NCI-H1694 (cell line): ENCODE results near the gene HNRNPA0.
A peak's percentile ranks its signal among the peaks of the same experiment; 100 is the strongest.

Experiments
- DNase-seq: peaks from one replicate; lab custom pipeline; 2025; lab: John Stamatoyannopoulos, UW

Gene HNRNPA0

DNA sequence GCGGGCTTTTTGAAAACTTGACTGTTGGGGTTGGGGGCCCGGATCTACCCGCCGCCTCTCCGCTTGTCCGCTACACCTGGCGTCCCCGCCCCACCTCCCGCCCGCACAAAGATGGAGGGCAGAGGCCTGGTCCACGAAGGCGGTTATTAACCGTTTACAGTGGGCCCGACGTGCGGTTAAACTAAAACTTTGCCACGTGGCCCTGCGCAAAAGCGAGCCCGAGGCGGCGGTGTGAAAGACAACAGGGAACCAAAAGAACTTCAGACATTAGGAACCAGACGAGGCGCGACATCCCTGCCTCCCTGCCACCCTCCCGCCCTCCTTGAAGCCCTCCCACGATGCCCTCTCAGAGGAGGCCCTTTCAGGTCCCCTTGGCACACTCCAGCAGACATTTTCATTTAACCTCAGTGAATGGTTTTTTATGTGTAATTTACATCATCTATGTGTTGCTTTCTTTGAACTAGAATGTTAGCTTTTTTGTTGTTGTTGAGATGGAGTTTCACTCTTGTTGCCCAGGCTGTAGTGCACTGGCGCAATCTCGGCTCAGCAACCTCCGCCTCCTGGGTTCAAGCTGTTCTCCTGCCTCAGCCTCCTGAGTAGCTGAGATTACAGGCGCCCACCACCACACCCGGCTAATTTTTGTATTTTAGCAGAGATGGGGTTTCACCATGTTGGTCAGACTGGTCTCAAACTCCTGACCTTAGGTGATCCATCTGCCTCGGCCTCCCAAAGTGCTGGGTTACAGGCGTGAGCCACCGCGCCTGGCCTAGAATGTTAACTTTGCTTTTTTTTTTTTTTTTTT lies 999 bp upstream of the HNRNPA0 start:
- DNase-seq, result no peak

DNA sequence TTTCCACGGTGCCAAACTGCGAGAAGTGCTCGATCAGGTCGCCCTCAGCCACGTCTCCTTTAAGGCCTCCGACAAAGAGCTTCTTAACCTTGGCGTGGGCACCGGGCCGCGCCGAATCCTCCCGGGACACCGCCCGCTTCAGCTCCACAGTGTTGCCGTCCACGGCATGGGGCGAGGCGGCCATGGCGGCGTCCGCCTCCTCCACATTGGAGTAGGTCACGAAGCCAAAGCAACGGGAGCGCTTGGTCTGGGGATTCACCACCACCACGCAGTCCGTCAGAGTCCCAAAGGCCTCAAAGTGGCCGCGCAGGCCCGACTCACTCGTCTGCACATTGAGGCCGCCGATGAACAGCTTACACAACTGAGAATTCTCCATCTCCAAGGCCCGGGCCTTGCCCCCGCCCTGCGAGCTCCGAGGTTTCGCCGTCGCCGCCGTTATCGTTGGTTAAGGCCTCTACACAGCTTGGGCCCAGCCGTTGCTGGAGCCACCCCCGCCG lies 424 bp downstream of the HNRNPA0 start:
- DNase-seq, result no peak

DNA sequence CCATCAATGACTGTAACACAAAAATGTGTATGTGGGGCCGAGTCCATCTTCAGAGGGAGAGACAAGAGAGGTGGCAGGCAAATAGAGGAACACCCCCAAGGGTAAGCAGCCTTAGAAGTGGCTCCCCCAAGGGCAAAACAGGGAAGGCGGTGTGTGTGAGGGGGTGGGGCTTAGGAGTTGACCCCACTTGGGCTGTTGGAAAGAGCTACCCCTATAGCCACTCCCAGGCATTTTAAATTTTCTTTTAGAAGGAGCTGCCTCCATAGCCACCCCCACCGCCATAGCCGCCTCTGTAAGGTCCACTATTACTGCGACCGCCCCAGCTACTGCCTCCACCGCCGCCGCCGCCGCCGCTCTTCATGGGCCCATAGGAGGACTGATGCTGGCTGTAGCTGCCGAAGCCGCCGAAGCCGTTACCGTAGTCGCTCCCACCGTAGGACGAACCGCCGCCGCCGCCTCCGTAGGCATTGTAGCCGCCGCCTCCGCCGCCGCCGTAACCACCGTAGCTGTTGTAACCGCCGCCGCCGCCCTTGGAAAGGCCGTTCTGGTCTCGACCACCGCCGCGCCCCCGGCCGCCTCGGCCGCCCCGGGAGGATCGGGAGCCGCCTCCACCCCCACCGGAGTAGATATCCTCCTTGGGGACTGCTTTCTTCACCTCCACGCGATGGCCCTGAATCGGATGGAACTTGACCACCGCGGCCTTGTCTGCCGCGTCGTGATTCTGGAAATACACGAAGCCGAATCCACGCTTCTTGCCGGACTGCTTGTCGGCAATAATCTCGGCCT lies 1.1 kb downstream of the HNRNPA0 start:
- DNase-seq, result no peak

DNA sequence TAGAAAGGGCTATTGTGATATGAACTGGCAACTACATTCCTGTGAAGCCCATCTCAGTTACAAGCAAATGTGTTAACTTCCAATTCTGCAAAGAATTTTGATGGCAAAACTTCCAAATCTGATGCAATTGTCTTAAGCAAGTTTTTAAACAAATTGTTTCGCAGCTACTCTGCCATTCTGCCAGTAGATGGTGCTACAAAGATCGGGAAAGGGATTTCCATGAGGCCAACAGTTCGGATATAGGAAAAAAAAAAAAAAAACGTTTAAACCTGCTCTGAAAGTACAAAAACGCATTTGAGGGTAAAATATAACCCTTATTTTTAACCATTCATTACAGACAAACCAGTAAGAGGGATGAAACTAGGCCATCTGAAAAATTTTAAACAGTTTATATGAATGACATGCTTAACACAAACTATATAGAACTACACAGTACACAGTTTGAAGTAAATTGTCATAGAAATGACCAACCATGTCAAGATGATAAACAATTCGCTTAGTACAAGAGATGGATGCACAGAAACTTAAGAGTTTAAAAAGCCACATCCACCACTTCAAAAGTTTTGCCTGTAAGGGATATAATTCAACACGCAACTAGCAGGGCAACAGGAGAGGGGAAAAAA lies 2.2 kb downstream of the HNRNPA0 start:
- peak; percentile 44 for DNase-seq

DNA sequence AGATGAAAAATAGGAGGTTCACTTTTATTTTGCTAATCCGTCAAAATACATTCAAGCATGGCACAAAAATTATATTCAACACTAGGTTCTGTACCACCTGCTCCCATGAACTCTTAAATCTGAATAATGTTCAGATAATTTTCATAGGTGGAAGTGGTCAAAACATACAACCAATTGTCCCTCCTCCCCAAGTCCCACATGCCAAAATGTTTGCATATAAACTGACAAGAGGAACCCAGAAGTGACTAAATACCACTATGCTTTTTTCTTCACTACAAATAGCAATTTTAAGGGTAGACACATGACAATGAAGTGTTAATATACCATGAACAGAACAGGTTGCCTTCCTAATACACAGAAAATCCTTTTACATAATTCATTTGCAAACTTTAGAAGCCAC lies 3.7 kb downstream of the HNRNPA0 start:
- DNase-seq, result no peak

DNA sequence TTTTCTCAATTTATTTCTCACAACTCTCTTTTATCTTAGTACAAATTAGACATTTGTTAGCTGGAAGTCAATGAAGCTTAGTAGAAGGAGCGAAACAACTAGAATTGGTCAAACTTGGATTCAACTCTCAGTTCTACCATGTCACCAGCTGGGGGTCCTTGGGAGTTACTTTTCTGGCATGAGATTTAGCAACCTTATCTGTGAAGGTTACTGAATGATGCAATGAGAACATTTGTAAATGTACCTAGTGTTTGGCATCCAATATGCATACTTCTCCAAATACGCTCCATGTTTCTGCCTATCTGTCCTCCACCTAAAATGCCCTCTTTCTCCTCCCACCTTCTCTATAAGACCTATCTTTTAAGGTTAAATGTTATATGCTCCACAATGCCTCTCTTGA lies 6.3 kb downstream of the HNRNPA0 start:
- no peak for DNase-seq

DNA sequence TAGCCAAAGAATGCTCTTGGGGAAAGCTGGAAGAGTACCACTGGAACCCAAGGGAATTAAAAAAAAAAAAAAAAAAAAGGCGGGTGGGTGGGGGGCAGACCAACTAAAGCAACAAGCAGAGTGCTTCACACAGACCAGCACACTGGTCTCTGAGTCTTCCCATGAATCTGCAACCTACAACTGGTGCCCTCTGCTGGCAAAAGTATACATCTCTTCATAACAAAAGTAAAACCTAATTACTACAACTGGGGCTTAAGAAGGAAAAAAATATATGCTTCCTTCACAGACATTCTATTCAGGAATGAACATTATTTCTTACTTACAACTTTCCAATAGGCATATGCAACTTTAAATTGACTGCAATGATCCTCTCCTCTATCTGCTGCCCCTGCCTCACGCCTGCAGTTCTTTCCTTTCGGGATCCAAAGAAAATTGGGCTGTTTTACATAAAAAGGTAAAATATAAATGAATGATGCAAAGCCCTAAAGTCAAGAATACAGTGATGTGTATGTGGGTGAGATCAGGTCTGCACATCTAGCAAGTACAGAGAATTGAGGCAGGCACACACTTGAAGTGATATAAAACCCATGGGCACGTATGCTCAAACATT lies 11.0 kb downstream of the HNRNPA0 start:
- DNase-seq, result peak; percentile 51

DNA sequence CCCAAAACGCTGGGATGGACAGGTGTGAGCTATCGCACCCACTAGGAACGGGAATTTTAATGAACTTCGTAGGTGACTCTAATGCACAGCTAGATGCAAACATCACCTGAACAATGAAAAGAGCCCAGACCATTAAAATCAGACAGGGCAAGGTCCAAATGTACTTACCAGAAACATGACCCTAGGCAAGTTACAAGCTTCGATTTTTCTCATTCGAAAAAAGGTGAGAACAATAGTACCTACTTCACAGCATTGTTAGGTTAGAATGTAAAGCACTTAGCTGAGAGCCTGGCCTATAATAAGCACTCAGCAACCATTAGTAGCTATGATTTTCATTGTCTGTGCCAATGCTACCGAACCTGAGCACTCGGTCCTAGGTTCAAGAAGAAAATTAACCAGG lies 12.4 kb downstream of the HNRNPA0 start:
- DNase-seq, result no peak

DNA sequence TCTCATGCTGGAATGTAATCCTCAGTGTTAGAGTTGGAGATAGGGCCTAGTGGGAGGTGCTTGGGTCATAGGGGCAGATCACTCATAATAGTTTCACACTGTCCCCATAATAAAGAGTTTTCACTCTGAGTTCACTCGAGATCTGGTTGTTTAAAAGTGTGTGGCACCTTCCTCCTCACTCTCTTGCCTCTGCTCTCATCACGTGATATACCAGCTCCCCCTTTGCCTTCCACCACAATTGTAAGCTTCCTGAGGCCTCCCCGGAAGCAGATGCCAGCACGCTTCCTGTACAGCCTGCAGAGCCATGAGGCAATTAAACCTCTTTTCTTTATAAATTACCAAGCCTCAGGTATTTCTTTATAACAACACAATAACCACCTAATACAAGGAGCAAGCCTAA lies 14.4 kb downstream of the HNRNPA0 start:
- DNase-seq, result no peak

DNA sequence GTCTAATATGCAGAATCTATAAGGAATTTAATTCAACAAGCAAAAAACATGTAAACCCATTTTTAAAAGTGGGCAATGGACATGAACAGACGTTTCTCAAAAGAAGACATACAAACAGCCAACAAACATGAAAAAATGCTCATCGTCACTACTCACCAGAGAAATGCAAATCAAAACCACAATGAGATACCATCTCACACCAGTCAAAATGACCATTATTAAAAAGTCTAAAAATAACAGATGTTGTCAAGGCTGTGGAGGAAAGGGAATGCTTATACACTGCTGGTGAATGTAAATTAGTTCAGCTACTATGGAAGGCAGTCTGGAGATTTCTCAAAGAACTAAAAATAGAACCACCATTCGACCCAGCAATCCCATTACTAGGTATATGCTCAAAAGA lies 15.2 kb downstream of the HNRNPA0 start:
- no peak for DNase-seq

DNA sequence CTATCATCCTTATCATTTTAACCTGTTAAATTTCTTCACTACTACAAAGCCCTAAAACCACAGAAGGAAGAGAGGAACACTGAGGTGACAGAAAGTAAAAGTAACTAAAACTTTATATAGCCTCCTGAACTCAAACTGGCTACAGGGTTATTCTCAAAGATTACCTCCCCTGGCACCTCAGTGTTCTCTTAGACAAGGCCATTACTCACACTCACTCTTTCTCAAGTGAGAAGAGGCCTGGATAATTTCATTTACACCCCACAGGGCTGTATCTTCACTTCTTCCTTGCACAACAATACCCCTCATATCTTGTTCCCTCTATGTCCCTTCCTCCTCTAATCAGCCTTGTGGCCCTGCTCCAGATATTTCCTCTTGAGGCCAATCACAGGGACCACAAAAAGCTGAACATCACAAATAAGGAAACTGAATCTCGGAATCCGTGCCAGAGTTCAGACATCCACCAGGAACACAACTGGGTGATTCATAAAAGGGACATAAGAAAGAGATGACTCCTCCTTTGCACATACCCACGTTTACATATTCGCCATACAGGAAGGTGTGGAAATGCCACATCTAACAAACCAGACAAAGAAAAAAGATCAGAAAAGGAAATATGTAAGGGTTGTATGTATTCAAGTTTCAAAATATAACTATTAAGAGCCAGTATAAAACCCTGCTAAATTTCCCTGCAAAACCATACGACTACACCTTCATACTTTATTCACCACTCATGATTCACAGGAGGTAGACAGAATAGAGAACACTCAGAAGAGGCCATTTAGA lies 16.6 kb downstream of the HNRNPA0 start:
- no peak for DNase-seq

DNA sequence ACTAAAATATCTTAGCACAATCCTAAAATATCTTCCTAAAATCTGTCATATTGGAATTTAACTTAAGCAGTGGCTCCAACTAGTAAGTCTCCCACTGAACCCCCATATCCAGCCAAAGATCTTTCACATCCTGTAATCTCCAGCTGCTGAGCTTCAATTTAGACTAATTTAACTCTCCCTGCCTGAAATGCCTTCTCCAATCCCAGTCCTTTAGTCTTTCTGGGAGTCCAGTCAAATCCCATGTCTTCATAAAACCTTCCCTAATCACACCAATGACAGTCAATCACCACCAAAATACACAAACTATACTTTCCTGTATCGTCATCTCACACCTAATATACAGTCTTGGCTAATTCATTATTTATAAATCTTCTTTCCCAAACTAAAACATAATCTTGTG lies 17.7 kb downstream of the HNRNPA0 start:
- no peak for DNase-seq

DNA sequence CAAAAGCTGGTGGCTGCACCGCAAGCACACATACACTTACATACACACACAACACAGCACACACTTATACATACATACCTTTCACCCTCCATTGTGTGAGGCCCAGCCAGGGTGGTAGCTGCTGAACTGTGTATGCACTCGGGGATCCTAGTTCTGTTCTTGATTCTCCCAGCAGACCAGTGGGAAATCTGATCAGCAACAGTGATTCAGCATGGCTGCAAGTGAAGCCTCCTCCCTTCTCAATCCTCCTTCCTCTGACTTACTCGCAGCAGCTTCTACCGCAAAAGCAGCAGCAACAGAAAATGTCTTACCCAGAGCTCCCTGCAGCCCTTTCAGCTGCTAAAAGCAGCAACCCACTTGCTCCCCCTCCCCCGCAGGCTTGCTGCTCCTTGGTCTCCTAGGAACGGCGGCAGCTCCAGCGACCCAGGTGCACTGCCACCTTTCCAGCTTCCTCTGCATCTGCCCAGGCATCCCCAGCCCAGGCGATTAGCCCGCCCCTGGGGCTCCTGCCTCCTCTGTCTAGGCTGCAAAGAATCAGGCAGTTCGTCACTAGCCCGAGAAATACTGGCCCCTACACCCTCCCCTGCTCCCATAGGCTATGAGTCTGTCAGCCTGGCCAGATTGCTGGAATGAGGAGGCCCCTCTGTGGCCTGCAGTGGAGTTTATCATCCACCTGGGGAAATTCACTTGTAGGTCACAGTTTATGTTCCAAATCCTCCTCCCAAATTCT lies 18.4 kb downstream of the HNRNPA0 start, which contains the start of gene KLHL3:
Gene KLHL3 (minus strand): TSS at position 535 of the 730 bp plus-strand sequence. CDS start 443 bp downstream, at position 92.
- peak; percentile 52 for DNase-seq

DNA sequence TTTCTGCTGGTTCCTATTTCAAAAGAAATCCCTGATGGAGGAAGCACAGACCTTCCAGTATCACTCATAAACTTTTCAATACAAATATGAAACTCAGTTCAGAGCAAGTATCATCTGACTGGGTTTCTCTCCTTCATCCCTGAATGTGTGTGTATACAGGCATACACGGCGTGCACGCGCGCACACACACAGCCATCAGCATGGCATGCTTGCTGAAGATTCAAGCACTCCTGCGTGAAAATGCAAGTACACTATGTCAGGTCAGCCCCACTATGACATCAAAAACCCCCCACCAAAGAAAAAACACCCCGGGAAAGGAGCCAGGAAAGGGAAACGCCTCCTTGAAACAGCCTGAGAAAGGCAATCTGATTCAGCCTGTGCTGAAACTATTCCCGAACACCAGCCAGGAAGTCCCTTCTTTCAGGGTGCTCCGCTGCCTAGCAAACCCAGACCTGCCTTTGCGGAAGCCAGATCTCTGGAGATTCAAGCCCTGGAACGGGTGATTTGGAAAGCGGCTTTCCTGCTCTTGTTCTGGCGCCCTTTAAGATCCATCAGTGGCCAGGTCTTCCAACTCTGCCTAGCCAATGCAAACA lies 19.1 kb downstream of the HNRNPA0 start:
- no peak for DNase-seq

DNA sequence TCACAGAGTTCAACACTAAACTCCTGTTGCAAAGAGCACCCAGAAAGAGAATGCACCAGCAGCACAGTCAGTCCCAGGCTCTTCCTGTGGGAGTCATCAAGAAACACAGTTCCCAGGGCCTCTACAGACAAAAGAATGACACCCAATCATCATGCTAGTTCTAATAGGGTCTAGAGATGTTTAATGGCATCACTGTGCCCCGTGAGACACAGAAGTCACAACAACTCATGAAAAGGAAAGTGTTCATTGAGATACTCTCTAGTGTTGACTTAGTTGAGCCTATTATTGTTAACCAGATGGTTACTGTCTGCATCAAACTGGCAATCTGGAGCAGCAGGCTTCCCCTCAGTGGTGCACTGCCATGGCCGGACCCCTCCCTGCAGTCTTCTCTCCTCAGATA lies 19.8 kb downstream of the HNRNPA0 start:
- peak; percentile 20 for DNase-seq

DNA sequence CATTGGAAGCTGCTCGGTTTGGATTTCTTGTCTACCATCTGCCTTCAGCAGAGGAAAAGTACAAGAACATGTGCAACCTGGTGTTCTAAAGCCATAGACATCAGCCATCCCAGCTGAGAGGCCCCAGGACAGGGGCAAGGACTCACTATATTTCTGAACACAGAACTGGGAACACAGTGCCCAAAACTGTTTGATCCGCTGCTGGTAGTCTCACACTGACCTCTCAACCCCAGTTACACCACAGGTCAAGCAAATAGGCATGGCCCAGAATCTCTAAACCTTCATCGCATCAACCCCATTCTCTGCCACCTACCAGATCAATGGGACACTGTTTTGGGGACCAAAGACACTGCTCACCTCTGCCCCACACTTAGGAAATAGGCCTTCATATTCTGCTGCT lies 20.2 kb downstream of the HNRNPA0 start:
- DNase-seq, result no peak

DNA sequence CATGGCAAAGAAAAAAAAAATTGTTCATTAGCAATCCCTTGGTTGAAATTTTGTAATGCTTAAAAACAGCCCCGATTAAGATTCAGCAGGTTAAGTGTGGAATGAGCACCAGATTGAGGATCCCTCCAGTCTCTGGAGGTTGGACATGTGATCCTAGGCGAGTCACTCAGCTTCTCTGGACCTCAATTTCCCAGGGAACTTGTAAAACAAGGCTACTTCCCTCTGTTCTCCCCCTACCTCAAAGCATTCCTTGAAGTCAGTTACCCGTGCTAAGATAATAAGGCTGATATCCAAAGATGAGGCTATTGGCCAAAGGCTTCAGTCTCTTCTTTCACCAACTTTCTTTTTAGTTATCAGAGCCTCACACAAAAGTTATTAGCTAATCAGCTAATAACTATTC lies 21.2 kb downstream of the HNRNPA0 start:
- no peak for DNase-seq

DNA sequence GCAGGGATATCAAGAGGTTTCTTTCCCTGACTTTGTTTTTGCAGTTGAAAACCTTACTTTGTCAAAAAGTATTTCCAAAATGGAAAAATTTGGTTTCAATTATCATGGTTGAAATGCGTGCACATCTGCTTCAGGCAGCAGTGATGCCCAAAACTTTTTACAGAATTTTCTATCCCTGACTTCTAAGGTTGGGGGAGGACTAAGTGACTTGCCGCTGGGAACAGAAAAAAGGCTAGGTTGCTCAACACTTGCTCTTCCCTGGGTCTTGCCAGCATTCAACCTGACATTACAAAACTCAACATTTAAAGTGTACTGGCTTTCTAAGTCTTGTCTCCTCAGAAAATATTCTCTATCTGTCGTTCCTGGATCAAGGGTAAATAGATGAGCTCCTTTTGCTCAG lies 23.0 kb downstream of the HNRNPA0 start:
- DNase-seq, result no peak

DNA sequence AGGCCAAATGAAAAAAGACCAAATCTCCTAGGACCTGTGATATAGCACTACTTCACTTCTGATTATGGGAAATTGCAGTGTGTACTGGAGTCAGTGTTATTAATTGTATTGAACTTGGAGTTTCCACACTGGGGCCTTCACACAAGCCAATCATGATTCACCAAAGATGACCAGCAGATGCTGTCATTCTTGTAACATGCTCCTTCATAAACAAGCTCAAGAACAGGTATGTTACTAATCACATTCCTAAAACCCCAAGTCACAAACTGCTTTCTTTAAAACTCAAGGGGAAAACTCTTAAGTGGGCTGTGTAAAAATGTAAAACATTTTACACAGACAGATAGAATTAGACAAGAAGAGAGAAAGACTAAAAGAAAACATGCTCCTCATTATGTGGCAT lies 23.8 kb downstream of the HNRNPA0 start:
- no peak for DNase-seq

DNA sequence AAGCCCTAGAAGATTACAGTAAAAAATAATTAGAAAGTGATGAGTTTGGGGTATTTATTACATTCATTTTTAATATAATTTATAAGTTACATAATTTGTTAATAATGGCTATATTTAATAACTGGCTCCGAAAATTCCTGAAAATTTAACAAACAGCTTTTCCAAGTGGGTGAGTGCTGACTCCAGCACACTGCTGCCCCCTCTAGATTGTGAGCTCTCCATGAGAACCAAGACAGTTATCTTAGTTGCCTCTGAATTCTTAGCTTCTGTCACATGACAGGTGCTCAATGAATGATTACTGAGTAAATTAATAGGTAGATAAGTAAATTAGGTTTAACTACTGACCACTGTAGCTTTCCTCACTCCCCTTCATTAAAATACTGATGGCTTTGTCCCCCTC lies 26.1 kb downstream of the HNRNPA0 start:
- DNase-seq, result no peak
